ENCODE measurements around the gene CEND1. TPM values are rescaled to one million over a fixed set of nuclear protein-coding genes. Genes with fewer than 3 reads are reported as not detected.

The CEND1 gene
- not detected for total RNA-seq

GRCh38 chr11:789943-790342 lies at the start of gene CEND1:
TSS of gene CEND1 (minus strand) at chr11:790090. CDS start at chr11:788576, 1,514 bp downstream.
- no peak for DNase-seq (ENCODE audit: low spot score)
- no peak for TF ChIP-seq CTCF (IDR thresholded peaks at IDR 0.05)
- ATAC-seq (ENCODE audit: low FRiP score), result no peak

DNA sequence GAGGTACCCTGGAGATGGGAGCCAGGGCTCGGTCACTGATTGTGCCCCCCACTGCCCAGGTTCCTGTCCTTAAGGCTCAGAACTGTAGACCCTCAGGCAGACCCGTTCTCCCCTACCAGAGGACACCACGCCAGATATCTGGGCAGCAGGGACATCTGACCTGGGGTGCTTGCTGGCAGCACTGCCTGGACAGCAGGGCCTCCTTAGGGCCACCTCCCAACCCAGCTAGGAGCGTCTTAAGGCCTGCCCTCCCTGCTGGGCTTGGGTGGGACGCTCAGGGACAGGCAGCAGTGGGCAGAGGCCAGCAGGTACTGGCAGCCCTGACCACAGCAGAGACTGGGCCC lies 49.4 kb upstream of the CEND1 start:
- no peak for ATAC-seq (ENCODE audit: low FRiP score)
- no peak for DNase-seq (ENCODE audit: low spot score)
- TF ChIP-seq CTCF (IDR thresholded peaks at IDR 0.05), result no peak

DNA sequence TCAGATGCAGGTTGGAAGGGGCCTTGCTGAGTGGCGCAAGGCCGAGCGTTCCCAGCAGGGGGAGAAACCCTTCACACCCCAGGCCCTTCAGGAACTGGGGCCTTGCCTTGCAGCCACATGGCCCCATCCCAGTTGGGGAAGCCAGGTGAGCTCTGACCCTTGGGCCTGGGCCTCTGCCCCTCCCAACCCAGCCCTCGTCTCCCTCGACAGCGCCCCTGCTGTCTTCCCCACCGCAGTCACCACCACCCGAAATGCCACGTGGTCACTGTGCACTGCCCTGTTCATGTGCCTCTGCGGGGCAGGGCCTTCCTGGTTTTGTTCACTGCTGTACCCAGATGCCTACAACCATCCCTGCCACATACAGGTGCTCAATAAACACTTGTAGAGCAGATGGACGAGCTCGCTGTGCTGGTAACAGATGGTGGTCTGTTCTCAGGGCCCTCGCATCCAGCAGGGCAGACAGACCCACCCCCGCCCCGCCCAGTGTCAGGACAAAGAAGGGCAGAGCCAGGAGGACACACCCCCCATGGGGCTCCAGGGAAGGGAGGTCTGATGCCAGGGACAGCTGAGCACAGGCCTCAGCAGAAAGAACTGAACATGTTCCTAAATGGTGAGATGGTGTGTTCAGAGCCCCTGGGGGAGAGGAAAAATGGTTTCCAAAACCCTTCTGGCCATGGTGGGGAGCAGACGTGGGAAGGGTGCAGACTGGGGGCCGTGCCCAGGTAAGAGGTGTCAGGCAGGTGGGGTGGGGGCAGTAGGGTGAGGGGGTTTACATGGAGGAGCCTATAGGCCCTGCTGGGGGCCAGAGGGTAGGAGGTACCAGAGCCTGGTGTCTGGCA lies 48.8 kb upstream of the CEND1 start:
- no peak for TF ChIP-seq CTCF (IDR thresholded peaks at IDR 0.05)
- DNase-seq (ENCODE audit: low spot score), result no peak
- ATAC-seq (ENCODE audit: low FRiP score), result no peak

DNA sequence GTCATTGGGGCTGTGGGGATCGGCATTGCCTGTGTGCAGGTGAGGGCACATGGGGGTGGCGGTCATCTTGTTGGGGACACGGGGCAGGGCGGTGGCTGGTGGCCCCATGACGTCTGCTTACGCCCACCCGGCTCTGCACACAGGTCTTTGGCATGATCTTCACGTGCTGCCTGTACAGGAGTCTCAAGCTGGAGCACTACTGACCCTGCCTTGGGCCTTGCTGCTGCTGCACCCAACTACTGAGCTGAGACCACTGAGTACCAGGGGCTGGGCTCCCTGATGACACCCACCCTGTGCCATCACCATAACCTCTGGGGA lies 48.1 kb upstream of the CEND1 start:
- no peak for TF ChIP-seq CTCF (IDR thresholded peaks at IDR 0.05)
- no peak for ATAC-seq (ENCODE audit: low FRiP score)
- DNase-seq (ENCODE audit: low spot score), result no peak

- ATAC-seq (ENCODE audit: low FRiP score) (no peak), DNase-seq (ENCODE audit: low spot score) (no peak)
- no peak for TF ChIP-seq CTCF (IDR thresholded peaks at IDR 0.05)
Observed at GRCh38 chr11:837189-837989, 47.5 kb upstream of the CEND1 start.

DNA sequence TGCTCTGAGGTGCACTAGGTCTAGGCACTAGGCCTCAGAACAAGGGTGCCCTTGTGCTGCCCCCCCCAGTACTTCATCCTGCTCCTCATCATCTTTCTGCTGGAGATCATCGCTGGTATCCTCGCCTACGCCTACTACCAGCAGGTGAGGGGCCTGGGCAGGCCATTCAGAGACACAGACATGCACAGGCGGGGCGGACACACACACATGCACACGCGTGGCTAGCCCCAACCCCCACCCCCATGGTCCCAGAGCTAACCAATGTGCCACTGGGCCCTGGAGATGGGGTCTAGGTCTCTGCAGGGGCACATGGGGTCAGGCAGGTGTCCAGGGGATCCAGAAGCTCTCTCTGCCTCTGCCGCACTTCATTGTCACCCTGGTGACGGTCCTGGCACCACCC lies 46.8 kb upstream of the CEND1 start:
- DNase-seq (ENCODE audit: low spot score) (no peak), ATAC-seq (ENCODE audit: low FRiP score) (no peak)
- TF ChIP-seq CTCF (IDR thresholded peaks at IDR 0.05), result no peak

GRCh38 chr11:836274-836673 lies 46.4 kb upstream of the CEND1 start:
- ATAC-seq (ENCODE audit: low FRiP score), result no peak
- TF ChIP-seq CTCF (IDR thresholded peaks at IDR 0.05), result no peak
- no peak for DNase-seq (ENCODE audit: low spot score)

Data from omental fat pad (tissue), 4 donors.